ENCODE results near the gene PCID2.

PCID2 gene

GRCh38 chr13:113178070-113178895, 30.2 kb downstream of the PCID2 start:
- H3K27ac ChIP-seq: peak overlapping the region; percentile 31; the same call in 1 of the 2 replicates
- POLR2A ChIA-PET (ENCODE audit: low non-redundant PET): no interaction called here
- TF ChIP-seq CTCF (conservative IDR thresholded peaks at IDR 0.05; ENCODE audit: low read depth): no peak
- peak; percentile 39 for DNase-seq (ENCODE audit: low spot score)
- CTCF ChIA-PET: no interaction called here

- CTCF ChIA-PET: no interaction called here
These were observed 31.6 kb downstream of the PCID2 start for GRCh38 chr13:113176822-113177221.

GRCh38 chr13:113176280-113176679, 32.2 kb downstream of the PCID2 start:
- ChIA-PET POLR2A (ENCODE audit: low non-redundant PET) (no interaction called here), CTCF (no interaction called here)
- H3K27ac ChIP-seq: peak overlapping the region; percentile 38; the same call in 1 of the 2 replicates
- TF ChIP-seq CTCF (conservative IDR thresholded peaks at IDR 0.05; ENCODE audit: low read depth): no peak
- no peak for DNase-seq (ENCODE audit: low spot score)

More at GRCh38 chr13:113176822-113177221, 31.6 kb downstream of the PCID2 start:
- TF ChIP-seq CTCF (conservative IDR thresholded peaks at IDR 0.05; ENCODE audit: low read depth): no peak
- DNase-seq (ENCODE audit: low spot score): no peak
- POLR2A ChIA-PET (ENCODE audit: low non-redundant PET): no interaction called here
- H3K27ac ChIP-seq: no peak overlapping the region

GRCh38 chr13:113172419-113172926, 36.0 kb downstream of the PCID2 start:
- H3K27ac ChIP-seq: peak overlapping the region; percentile 4; the same call in 1 of the 2 replicates
- ChIA-PET POLR2A (ENCODE audit: low non-redundant PET) (no interaction called here), CTCF (no interaction called here)
- no peak for TF ChIP-seq CTCF (conservative IDR thresholded peaks at IDR 0.05; ENCODE audit: low read depth)
- DNase-seq (ENCODE audit: low spot score): no peak

GRCh38 chr13:113171250-113172125, 37.0 kb downstream of the PCID2 start:
- no peak for TF ChIP-seq CTCF (conservative IDR thresholded peaks at IDR 0.05; ENCODE audit: low read depth)
- no peak overlapping the region for H3K27ac ChIP-seq
- ChIA-PET CTCF (no interaction called here), POLR2A (ENCODE audit: low non-redundant PET) (no interaction called here)
- no peak for DNase-seq (ENCODE audit: low spot score)

GRCh38 chr13:113170511-113170910, 38.0 kb downstream of the PCID2 start:
- DNase-seq (ENCODE audit: low spot score): no peak
- H3K27ac ChIP-seq: no peak overlapping the region
- CTCF ChIA-PET: no interaction called here
- no peak for TF ChIP-seq CTCF (conservative IDR thresholded peaks at IDR 0.05; ENCODE audit: low read depth)
- POLR2A ChIA-PET (ENCODE audit: low non-redundant PET): no interaction called here

Measured in RWPE1 (cell line).